ENCODE results near the gene IL2RG.

IL2RG gene

GRCh38 chrX:71107245-71107644, 4.1 kb downstream of the IL2RG start:
- DNase-seq = no peak

GRCh38 chrX:71106427-71106826, 5.0 kb downstream of the IL2RG start, which contains the start of gene CXorf65:
Gene CXorf65 (minus strand): TSS chrX:71106740. CDS start chrX:71106556, 184 bp downstream.
- DNase-seq = no peak

GRCh38 chrX:71105628-71106027, 5.7 kb downstream of the IL2RG start:
- DNase-seq = no peak

- no peak for DNase-seq
These were observed 8.0 kb downstream of the IL2RG start for GRCh38 chrX:71103110-71103983.

- DNase-seq = no peak
These were observed 9.1 kb downstream of the IL2RG start for GRCh38 chrX:71102292-71102691.

GRCh38 chrX:71100581-71101505, 10.5 kb downstream of the IL2RG start:
- no peak for DNase-seq

- no peak for DNase-seq
These were observed 11.6 kb downstream of the IL2RG start for GRCh38 chrX:71099736-71100135.

- no peak for DNase-seq
These were observed 12.3 kb downstream of the IL2RG start for GRCh38 chrX:71098951-71099506.

- peak; percentile 0 for DNase-seq
These were observed 13.1 kb downstream of the IL2RG start for GRCh38 chrX:71098302-71098701.

- no peak for DNase-seq
These were observed 14.7 kb downstream of the IL2RG start for GRCh38 chrX:71096760-71097032.

- no peak for DNase-seq
These were observed 15.2 kb downstream of the IL2RG start for GRCh38 chrX:71095981-71096759.

- peak; percentile 22 for DNase-seq
These were observed 15.8 kb downstream of the IL2RG start, which contains the start of gene FOXO4 for GRCh38 chrX:71095555-71095980. Gene FOXO4 (plus strand): TSS chrX:71095851. CDS start chrX:71096529, 678 bp downstream.

GRCh38 chrX:71095033-71095432, 16.3 kb downstream of the IL2RG start:
- no peak for DNase-seq

- no peak for DNase-seq
These were observed 20.1 kb downstream of the IL2RG start for GRCh38 chrX:71091263-71091662.

GRCh38 chrX:71085900-71086299, 25.5 kb downstream of the IL2RG start:
- no peak for DNase-seq

GRCh38 chrX:71082822-71083221, 28.6 kb downstream of the IL2RG start:
- no peak for DNase-seq

- DNase-seq = no peak
These were observed 29.2 kb downstream of the IL2RG start for GRCh38 chrX:71082124-71082647.

GRCh38 chrX:71081330-71082123, 29.9 kb downstream of the IL2RG start:
- DNase-seq = no peak

- no peak for DNase-seq
These were observed 40.8 kb downstream of the IL2RG start for GRCh38 chrX:71070531-71070930.

GRCh38 chrX:71068044-71068918, 43.1 kb downstream of the IL2RG start, which contains the start of gene SNX12:
Gene SNX12 (minus strand): TSS chrX:71068334. CDS start chrX:71068306, 28 bp downstream.
- DNase-seq = peak; percentile 80

Measured in SHP77 treated with DMSO at 0.1 percent for 48 hours (cell line).